HG02973 (cell line): Measurements from ENCODE around the gene RBFOX2.
"Not testable (repeated sequence)": the region's sequence is repeated elsewhere in the genome, so short reads cannot be mapped to it uniquely, and the experiment has no call there.

Experiments
- ATAC-seq: cut with Tn5 transposase; IDR thresholded peaks from one replicate; pipeline ENCODE4 v1.9.1; 2021; ENCODE audit warnings: moderate library complexity; ENCODE audit not compliant: unreplicated experiment

RBFOX2 gene

DNA sequence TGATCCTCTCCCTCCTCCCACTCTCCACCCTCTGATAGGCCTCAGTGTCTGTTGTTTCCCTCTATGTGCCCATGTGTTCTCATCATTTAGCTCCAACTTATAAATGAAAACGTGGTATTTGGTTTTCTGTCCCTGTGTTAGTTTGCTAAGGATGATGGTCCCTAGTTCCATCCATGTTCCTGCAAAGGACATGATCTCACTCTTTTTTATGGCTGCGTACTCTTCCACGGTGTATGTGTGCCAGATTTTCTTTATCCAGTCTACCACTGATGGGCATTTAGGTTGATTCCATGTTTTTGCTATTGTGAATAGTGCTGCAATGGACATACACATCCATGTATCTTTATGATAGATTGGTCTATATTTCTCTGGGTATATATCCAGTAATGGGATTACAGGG is 15.9 kb upstream of the RBFOX2 start:
- ATAC-seq = not testable (repeated sequence)

DNA sequence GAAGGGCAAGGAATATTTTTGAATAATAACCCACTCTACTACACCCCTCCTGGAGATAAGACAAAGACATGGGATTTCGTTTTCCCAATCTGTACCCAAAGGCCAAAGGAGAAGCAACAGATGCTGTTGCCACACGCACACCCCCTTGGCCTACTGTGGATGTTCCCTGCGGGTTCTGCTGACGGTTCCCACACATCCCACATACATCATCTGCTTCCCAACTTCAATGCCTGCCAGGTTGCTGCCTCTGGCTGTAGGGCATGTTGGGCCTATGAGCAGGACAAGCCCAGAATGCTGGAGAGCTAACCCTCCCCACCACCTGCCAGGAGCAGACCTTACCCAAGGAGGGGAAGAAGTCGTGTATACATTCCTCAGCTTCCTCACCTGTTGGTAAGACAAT is 13.6 kb upstream of the RBFOX2 start:
- ATAC-seq = no peak

DNA sequence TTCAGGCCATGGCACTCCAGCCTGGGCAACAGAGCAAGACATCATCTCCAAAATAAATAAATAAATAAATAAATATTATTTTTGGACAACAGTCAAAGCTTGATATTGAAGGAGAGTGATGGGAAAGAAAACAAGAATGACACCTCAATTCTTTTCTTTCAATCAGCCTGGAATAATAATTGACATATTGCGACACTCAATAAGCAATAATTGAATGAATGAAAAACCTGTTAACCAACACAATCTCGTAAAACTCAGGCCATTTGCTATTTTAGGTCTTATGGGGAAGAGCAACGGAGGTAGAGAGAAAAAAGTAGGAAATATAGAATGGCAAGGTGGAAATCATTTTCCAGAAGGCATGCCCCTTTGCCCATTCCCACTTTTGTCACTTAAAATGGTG is 10.5 kb upstream of the RBFOX2 start:
- no peak for ATAC-seq

DNA sequence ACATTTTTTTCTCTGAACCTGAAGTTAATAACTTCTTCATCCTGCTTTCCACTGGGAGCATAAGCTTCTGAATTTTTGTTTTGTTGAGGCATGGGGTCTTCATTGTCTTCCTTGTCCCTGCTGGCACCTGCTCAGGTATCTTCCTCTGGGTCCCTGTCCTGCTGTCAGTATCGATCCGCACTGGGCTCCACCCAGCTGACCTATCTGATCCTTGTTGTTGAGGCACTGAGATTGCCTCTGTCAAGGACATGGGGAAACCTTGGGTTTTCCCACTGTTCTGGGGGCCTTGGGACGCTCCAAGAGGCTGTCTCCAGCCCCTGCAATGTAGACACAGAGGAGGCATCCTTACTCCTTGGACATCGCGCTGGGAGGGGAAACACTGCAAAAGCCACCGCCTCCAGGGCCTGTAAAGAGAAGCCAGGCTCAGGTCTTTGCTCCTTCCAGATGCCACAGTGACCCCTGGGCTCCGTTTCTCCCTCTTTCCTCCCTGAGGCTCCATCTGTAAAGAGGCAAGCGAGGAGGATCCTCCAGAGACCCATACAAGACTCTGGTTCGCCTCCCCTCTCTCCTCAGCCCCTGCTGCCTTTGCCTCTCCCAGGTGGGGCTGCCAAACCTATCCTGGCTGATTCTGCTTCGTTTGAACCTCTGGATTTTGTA is 8.6 kb upstream of the RBFOX2 start:
- no peak for ATAC-seq

DNA sequence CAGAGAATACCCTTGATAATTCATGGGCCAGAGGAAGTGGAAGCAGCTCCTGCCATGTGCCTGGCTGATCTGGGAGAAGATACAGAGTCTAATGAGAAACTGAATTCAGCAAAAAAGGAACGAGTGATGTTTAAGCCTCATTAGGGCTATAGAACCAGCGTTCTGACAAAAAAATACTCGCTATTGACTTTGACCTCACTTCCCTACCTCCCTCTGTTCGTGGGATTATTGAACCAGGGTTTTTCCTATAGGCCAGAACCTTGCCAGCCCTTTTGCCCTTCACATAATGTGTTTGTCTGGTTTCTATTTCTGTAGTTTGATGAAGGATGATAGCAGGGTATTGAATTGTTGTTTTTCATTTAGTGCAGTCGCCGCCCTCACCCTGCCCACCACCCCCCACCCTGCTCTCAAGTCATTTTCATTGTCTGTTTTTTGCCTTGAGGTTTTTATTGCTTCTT is 7.6 kb upstream of the RBFOX2 start:
- ATAC-seq = no peak

DNA sequence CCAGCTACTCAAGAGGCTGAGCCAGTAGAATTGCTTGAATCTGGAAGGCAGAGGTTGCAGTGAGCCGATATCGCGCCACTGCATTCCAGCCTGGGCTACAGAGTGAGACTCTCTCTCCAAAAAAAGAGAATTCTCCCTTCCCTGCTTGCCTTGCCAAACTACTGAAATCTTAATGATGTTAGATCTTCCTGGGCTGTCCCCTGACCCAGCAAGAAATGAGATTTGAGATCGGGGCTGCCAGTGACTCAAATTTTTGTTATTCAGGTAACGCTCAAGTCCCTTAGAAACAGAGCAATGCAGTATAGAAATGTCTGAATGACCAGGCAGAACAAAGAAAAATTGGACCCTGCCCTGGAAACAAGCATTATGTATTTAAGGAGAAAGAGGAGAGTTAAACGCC is 4.0 kb upstream of the RBFOX2 start:
- ATAC-seq = no peak

DNA sequence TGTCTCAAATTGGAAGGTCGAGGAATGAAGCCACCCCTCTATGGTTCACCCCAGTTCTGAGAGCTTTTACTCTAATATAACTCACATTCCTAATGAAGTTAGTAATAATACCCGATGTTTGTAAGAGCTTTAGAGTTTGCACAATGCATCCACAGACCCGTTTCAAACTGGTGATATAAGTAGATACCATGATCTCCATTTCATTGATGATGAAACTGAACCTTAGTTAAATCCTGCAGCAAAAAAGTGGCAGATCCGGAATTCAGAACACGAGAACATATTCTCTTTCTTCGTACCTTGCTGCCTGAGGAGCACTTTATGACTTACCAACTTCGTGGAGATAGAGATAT is 757 bp upstream of the RBFOX2 start:
- no peak for ATAC-seq

DNA sequence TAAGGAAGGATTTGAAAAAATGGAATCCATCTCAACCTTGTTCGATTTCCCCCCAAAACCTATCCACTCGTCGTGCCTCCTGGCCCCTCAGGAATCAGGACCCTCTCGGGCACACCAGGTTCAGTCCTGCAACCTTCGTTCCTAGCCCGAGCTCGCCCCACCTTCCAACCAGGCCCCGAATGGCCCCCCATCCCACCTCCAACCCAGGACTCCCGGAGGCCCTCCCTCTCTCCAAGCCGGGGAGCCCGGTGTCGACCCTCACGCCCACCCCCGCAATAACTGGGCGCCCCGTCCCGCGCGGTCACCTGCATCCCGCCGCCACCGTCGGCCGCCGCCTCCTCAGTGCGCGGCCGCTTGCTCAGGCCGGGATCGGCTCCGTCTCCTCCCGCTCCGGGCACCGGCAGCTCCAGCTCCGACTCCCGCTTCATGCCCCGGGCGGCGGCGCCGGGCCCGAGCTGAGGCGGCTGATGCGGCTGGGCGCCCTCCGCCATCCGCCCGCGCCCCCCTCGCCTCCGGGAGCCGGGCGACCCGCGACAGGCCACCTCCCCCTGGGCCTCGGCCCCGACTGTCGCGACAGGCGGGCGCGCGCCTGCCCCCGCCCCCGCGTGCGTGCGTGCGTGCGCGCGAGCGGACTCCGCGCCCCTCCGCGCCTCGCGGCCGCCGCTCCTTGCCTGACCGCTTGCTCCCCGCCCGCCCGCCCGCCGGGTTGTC is 534 bp downstream of the RBFOX2 start:
- no peak for ATAC-seq

DNA sequence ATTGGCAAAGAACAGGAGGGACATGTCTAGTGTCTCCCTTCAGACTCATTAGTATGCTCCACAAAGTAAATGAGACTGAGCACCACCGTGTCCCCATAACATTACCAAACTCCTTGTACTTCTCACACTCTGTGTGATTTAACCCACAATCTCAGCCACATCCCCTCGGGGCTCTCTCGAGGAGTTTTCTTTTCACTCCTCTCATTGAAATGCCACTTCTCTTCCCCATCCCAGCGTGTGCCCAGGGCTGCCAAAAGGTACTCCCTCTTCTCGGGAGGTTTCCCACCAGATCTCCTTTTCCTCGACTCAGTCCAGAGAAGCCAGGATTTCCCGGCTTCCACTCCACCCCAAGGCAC is 1.1 kb downstream of the RBFOX2 start:
- ATAC-seq = no peak

DNA sequence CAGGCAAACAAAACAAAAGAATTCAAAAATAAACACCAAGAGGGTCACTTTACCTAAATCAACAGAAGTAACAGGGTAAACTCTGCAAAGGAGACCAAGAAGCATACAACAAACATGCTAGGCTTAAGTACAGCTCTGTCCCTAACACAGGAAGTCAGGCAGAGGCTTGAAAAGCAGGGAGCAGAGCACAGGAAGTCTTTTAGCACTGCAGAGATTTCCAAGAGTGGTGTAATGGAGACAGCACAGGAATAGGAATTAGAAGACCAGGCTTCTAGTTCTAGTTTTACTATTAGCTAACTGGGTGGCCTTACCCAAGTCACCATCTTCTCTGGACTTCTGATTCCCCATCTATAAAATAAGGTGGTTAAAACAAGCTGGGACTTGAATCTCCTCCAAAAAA is 1.9 kb downstream of the RBFOX2 start:
- no peak for ATAC-seq

DNA sequence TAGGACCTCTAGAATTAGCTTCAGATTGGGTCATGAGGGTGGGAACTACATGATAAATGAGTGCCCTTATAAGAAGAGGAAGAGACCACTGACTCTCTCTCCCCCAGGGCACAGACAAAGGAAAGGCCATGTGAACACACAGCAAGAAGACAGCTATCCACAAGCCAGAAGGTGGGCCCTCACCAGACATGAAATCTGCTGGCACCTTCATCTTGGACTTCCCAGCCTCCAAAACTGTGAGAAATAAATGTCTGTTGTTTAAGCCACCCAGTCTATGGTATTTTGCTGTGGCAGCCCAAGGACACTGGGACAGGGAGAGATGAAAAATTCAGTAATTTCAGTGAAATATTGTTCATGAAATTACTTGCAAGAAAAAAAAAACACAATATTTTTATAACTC is 5.9 kb downstream of the RBFOX2 start:
- no peak for ATAC-seq

DNA sequence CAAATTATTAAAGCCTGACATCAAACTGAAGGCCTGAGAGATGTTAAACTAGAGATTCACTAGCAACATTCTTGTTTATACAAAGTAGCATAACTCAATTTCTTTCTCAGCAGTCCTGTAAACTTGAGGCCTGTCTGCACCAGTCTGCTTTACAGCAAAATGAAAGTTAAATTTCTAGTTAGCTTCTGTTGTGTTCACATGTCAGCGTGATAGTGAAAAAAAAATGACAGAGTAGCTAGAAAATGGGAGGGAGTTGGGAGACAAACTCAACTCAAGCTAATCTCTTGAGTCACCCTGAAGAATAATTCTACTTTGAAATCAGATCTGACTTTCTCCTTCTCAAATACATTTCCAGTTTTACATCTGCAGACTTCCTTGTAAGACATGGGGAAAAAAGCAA is 6.5 kb downstream of the RBFOX2 start:
- no peak for ATAC-seq

DNA sequence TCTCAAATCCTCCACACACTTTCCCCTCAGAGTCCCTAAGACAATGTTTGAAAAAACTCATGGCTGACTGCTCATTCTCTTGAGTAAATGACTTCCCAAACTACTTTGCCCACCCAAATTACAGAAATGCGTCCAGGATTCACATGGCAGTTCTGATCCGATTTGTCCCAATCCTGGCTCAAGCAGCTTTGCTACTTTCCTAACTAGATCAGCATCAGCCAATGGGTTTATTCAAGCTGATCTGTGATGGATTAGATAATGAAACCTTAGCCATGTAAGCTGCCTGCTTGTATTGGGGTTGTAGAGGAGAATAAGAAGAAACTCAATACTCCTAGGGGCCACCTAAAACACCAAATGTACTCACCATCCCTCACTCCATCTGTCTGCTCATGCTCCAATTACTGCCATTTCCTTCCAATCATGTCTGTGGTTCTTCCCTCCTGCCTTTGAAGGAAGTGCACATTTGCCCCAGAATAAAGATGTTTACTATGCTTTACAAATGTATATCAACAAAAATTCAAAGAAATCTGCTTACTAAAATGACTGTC is 6.9 kb downstream of the RBFOX2 start:
- no peak for ATAC-seq

DNA sequence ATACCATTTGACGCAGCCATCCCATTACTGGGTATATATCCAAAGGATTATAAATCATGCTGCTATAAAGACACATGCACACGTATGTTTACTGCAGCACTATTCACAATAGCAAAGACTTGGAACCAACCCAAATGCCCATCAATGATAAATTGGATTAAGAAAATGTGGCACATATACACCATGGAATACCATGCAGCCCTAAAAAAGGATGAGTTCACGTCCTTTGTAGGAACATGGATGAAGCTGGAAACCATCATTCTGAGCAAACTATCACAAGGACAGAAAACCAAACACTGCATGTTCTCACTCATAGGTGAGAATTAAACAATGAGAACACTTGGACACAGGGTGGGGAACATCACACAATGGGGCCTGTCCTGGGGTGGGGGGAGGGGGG is 7.8 kb downstream of the RBFOX2 start:
- not testable (repeated sequence) for ATAC-seq

DNA sequence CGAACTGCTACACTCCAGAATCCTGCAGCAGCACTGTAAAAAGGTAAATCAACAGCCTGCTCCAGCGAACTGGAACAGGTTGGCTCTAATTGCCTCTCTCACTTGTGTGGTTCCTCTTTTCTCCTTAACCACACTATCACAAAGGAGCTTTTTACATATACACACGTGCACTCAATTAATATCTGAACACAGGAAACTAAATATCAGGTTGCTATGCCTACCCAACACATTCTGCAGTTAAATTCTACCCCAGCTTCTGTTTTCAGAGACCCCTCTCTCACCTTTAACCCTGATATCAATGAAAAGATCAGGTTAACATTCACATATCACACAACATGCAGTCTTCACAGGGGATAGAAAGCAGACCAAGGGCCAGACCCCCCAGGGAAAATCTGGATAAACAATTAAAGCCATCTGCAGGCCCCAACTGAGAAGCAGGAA is 11.0 kb downstream of the RBFOX2 start:
- ATAC-seq = no peak

DNA sequence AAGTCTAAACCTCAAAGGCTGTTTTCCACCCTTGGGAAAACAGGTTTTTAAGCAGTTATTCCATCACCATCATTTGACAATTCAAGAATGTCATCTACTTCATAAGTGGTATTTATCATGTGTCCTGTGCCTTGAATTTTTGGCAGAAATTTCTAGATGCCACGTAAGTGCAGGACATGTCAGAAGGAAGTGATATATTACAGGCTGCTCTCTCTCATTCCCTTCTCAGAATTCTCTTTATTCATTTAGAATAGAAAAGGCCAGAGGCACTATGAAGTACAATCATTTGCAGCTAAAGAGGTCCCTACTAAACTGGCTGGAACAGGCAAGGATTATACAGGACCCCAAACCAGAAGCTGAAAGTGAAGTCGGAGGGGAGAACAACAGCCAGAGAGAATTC is 11.9 kb downstream of the RBFOX2 start:
- ATAC-seq = no peak

DNA sequence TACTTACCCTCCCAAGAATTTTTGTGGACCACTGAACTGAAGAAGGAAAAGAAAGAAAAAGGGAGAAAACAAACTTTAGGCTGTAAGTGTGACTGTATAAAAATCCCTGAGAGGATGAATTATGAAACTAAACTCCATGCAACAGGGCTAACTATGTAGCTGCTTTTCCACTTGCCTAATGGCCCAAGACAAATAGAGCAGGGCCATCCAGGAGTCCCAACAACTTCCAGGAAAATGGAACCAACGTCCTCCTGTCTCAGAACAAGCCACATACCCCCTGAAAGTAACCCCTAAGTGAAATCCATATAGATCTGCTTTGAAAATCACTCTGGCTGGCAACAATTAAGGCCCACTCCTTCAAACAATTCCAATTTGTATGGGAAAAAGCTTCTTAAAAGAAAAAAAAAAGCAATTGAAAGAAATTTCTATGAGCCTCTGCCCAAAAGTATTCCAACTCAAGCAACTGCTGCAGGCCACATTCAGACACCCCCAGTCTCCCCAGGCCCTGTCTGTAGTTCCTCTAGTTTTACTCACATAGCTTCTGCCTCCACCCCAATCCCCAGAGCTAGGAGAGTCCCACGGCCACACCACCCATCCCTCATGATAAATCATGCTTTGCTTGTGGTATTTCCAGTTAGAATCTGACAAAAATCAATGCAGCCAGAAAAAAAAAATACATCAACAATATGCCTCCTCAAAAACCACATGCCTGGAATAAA is 12.7 kb downstream of the RBFOX2 start:
- ATAC-seq = no peak

DNA sequence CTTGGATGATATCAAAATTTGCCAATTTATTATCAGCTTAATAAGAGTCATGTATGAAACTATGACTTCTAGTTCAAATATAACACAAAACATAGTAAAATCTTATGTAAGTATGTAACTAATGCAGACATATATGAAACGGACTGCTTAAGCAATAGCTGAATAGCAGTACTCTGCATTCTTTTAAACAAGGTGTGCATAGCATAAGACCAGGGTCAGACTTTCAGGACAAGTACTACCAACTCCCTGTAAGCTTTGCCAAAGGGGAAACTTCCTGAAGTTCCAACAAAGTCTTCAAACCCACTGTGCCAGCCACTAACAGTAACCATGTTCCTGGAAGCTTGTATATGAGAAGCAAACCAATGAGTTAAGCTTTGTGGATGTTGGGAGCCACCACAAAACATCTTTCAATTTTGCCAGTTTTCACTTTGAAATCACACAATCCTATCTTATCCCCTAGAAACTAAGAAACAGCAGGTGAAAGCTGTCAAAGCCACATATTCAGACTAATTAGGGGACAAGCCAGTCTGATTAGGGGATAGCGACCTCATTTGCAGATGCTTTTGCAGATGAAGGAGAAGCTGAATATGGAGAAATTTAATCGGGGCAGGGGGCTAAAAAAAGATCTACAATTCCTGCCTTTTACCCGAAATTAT is 13.3 kb downstream of the RBFOX2 start:
- ATAC-seq = no peak

DNA sequence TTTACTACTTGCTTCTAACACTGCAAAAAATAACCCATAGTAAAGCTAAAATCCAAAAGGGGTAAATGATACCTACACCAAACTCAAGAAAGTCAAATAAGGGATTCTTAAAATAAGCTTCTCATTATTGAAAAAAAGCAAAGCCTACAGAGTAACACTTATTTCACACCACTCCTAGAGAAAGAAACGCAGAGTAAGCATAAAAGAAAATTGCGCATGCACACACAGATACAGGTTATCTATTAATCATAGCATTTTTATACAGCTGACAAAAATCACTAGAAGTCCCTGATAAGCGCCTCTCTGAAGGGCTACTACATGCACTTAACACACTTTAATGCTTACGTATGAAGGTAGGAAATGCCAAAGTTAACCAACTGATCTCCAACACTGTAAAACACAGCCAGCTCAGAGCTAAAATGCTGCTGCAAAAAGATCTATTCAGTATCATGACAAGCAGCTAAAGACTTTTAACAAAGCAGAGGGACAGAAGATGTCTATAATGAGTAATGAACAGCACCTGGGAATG is 14.0 kb downstream of the RBFOX2 start:
- no peak for ATAC-seq

DNA sequence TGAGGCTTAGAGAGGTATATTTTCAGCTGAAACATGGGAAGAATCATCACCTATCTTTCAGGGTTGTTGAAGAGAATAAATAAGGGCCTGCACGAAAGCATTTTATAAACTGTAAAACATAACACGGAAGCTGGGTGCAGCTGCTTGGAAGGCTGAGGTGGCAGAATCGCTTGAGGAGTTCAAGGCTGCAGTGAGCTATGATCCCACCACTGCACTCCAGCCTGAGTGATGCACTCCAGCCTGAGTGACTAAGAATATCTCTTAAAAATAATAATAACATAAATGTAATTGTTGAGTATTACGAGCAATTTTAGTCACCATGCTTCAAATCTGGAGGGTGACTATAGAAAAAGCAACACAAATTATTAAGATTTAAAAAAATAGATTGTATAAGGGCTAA is 16.3 kb downstream of the RBFOX2 start:
- ATAC-seq = no peak

DNA sequence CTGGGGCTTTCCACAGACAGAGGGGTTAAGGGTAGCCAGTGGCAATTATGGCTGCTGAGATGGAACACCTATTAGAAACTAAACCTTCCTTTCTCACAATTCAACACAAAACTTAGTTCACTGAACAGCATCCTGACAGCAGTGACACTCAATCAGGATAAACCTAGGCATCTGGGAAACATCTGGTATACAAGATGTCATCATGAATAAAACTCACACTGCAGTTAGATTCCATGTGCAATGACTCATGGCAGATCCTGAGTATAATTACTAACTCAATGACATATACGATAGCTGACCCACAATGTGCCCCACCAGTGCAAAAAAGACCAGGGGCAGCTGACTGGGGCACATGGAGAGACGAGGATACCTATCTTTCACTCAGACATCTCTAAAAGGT is 17.7 kb downstream of the RBFOX2 start:
- no peak for ATAC-seq
